H9 (cell line): ENCODE results near the gene SPRR2D. TPM values are rescaled to one million over a fixed set of nuclear protein-coding genes. Genes with fewer than 3 reads are reported as not detected.

Source experiments
- DNase-seq: peaks from one replicate; pipeline ENCODE4 v3.0.0-alpha.2; 2017
- H2AFZ ChIP-seq: one replicate; pipeline ENCODE4 v1.6.1; 2013; ENCODE audit warnings: mild to moderate bottlenecking, low read length, control low read depth, moderate library complexity
- H2AK5ac ChIP-seq: 2 replicates; pipeline ENCODE4 v1.6.1; 2013; ENCODE audit warnings: low read length, control low read depth, mixed read lengths; ENCODE audit not compliant: insufficient read length
- H2BK120ac ChIP-seq: one replicate; pipeline ENCODE4 v1.6.1; 2013; ENCODE audit warnings: low read depth, mild to moderate bottlenecking, low read length, control low read depth, inconsistent platforms; ENCODE audit not compliant: poor library complexity, severe bottlenecking
- H2BK12ac ChIP-seq: 2 replicates; pipeline ENCODE4 v1.6.1; 2013; ENCODE audit warnings: low read length, control low read depth, mixed read lengths, low read depth; ENCODE audit not compliant: insufficient read length
- H2BK15ac ChIP-seq: 2 replicates; pipeline ENCODE4 v1.6.1; 2013; ENCODE audit warnings: low read depth, low read length, control low read depth
- H2BK20ac ChIP-seq: one replicate; pipeline ENCODE4 v1.6.1; 2013; ENCODE audit warnings: low read depth, mild to moderate bottlenecking, low read length, control low read depth, inconsistent platforms; ENCODE audit not compliant: poor library complexity, severe bottlenecking
- H2BK5ac ChIP-seq: 2 replicates; pipeline ENCODE4 v1.6.1; 2013; ENCODE audit warnings: low read length, control low read depth, mixed read lengths; ENCODE audit not compliant: insufficient read length
- H3K14ac ChIP-seq: 2 replicates; pipeline ENCODE4 v1.6.1; 2013; ENCODE audit warnings: low read length, control low read depth; ENCODE audit not compliant: insufficient read depth
- H3K18ac ChIP-seq: 2 replicates; pipeline ENCODE4 v1.6.1; 2013; ENCODE audit warnings: low read depth, mild to moderate bottlenecking, mixed read lengths, low read length, control low read depth; ENCODE audit not compliant: insufficient read length
- H3K23ac ChIP-seq: 2 replicates; pipeline ENCODE4 v1.6.1; 2013; ENCODE audit warnings: low read length, control low read depth, mixed read lengths, low read depth; ENCODE audit not compliant: insufficient read length
- H3K23me2 ChIP-seq: 2 replicates; pipeline ENCODE4 v1.6.1; 2013; ENCODE audit warnings: low read depth, mild to moderate bottlenecking, mixed read lengths, low read length, control low read depth; ENCODE audit not compliant: insufficient read length, poor library complexity, severe bottlenecking
- H3K27ac ChIP-seq: 2 replicates; pipeline ENCODE4 v1.5.1; 2013; ENCODE audit warnings: low read length, control low read depth, mixed read lengths, low read depth; ENCODE audit not compliant: insufficient read length
- H3K27me3 ChIP-seq: 2 replicates; pipeline ENCODE4 v1.6.1; 2013; ENCODE audit warnings: low read length, control low read depth, inconsistent platforms; ENCODE audit not compliant: insufficient read depth
- H3K4ac ChIP-seq: 2 replicates; pipeline ENCODE4 v1.6.1; 2013; ENCODE audit warnings: low read depth, mild to moderate bottlenecking, control low read depth, inconsistent platforms, low read length, moderate library complexity
- H3K4me1 ChIP-seq: 2 replicates; pipeline ENCODE4 v1.6.1; 2013; ENCODE audit warnings: low read length, control low read depth, inconsistent platforms; ENCODE audit not compliant: insufficient read depth
- H3K4me2 ChIP-seq: 2 replicates; pipeline ENCODE4 v1.6.1; 2013; ENCODE audit warnings: low read length, control low read depth, mixed read lengths; ENCODE audit not compliant: insufficient read length, insufficient read depth
- H3K56ac ChIP-seq: 2 replicates; pipeline ENCODE4 v1.6.1; 2013; ENCODE audit warnings: low read depth, mild to moderate bottlenecking, mixed read lengths, low read length, control low read depth; ENCODE audit not compliant: insufficient read length
- H3K79me1 ChIP-seq: 2 replicates; pipeline ENCODE4 v1.6.1; 2013; ENCODE audit warnings: low read depth, mild to moderate bottlenecking, moderate library complexity, low read length, control low read depth, inconsistent platforms; ENCODE audit not compliant: insufficient read depth, poor library complexity, severe bottlenecking
- H3K79me2 ChIP-seq: 2 replicates; pipeline ENCODE4 v1.6.1; 2013; ENCODE audit warnings: low read length, control low read depth, inconsistent platforms; ENCODE audit not compliant: insufficient read depth
- H3K9ac ChIP-seq: 2 replicates; pipeline ENCODE4 v1.6.1; 2013; ENCODE audit warnings: low read length, control low read depth, mixed read lengths; ENCODE audit not compliant: insufficient read length; ENCODE audit errors: extremely low read depth
- H3K9me3 ChIP-seq: one replicate; pipeline ENCODE4 v1.6.1; 2013; ENCODE audit warnings: low read depth, low read length, inconsistent platforms; ENCODE audit not compliant: control insufficient read depth
- H3T11ph ChIP-seq: one replicate; pipeline ENCODE4 v1.6.1; 2013; ENCODE audit warnings: mild to moderate bottlenecking, low read length, control low read depth, inconsistent platforms
- H4K20me1 ChIP-seq: one replicate; pipeline ENCODE4 v1.6.1; 2013; ENCODE audit not compliant: control insufficient read depth, insufficient read length, insufficient read depth
- H4K5ac ChIP-seq: 2 replicates; pipeline ENCODE4 v1.6.1; 2013; ENCODE audit warnings: low read depth, mild to moderate bottlenecking, mixed read lengths, low read length, control low read depth; ENCODE audit not compliant: insufficient read length
- H4K8ac ChIP-seq: replicated peaks from 2 replicates; pipeline ENCODE4 v1.6.1; 2013; ENCODE audit warnings: low read length, control low read depth, mixed read lengths, low read depth; ENCODE audit not compliant: insufficient read length
- H4K91ac ChIP-seq: 2 replicates; pipeline ENCODE4 v1.6.1; 2013; ENCODE audit warnings: low read depth, mild to moderate bottlenecking, moderate library complexity, mixed read lengths, low read length, control low read depth; ENCODE audit not compliant: insufficient read length
- H3K27ac Mint-ChIP-seq, 3 experiments: 2 replicates in 2 of 3; 3 replicates in 1 of 3; pipeline ENCODE4 v1.8.0; 2020 to 2021; ENCODE audit warnings: mixed read lengths in 3 of 3, mild to moderate bottlenecking in 1 of 3, moderate library complexity in 1 of 3
- H3K27me3 Mint-ChIP-seq: 2 replicates; pipeline ENCODE4 v1.8.0; 2021; ENCODE audit warnings: low read depth, mild to moderate bottlenecking, moderate library complexity, mixed read lengths
- H3K36me3 Mint-ChIP-seq, 3 experiments: 2 replicates in 2 of 3; 3 replicates in 1 of 3; pipeline ENCODE4 v1.8.0; 2020 to 2021; ENCODE audit warnings: low read depth in 3 of 3, mixed read lengths in 3 of 3; ENCODE audit not compliant: insufficient read depth in 1 of 3
- H3K4me1 Mint-ChIP-seq, 2 experiments: 2 replicates each; pipeline ENCODE4 v1.8.0; 2020; ENCODE audit warnings: mixed read lengths in 2 of 2
- H3K4me3 Mint-ChIP-seq, 2 experiments: 2 replicates in 1 of 2; 3 replicates in 1 of 2; pipeline ENCODE4 v1.8.0; 2020 to 2021; ENCODE audit warnings: mild to moderate bottlenecking in 2 of 2, mixed read lengths in 2 of 2, moderate library complexity in 1 of 2
- H3K9me3 Mint-ChIP-seq, 2 experiments: 2 replicates in 1 of 2; 3 replicates in 1 of 2; pipeline ENCODE4 v1.8.0; 2020; ENCODE audit warnings: mild to moderate bottlenecking in 2 of 2, mixed read lengths in 2 of 2, moderate library complexity in 1 of 2
- WGBS: extraction: QIAGEN DNeasy Blood & Tissue Kit; methylation state at CpG from one replicate; pipeline ENCODE4 v1.1.7; 2013; ENCODE audit warnings: missing lambda C conversion rate, low lambda C conversion rate, mixed read lengths; ENCODE audit not compliant: insufficient read length; ENCODE audit errors: extremely low coverage; 5-methylcytosine and 5-hydroxymethylcytosine counted together
- total RNA-seq: library from RNA; stranded (reverse); gene quantifications from 2 replicates; pipeline ENCODE4 v1.2.1, GENCODE V29; 2021
- TF ChIP-seq, protein P1 (sequence below): fragments of 200-600 bp; sonication (generic); conservative IDR thresholded peaks from 3 replicates; pipeline ENCODE4 v1.8.0; 2021; ENCODE audit warnings: antibody characterized with exemption, mild to moderate bottlenecking

The SPRR2D gene
- total RNA-seq, 1 experiment from 2014 or later = not detected

DNA sequence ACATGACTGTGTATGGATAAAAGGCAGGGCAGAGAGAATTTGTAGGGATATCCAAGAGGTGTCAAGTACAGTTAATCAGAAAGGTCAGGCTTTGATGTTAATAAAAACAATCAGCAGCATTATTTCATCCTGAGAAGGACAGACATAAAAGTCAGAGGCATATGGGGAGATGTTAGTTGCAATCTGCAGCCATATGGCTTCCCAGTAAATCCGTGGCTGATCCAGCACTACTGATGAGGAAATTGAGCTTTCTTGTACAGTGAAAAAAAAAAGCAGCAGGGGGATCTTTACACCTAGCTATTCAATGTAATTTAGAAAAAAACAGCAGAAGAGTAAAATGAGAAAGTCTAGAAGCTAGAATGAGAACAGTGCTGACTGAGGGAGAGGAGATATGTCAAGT, 12.2 kb downstream of the SPRR2D start:
- Histone ChIP-seq H3K56ac (no peak overlapping the region), H3K9ac (no peak overlapping the region), H2BK12ac (no peak overlapping the region), H4K5ac (no peak overlapping the region), H3K4me1 (peaks cover 3% of the 10 kb centered on the region; the same call in 1 of the 2 replicates), H3K27me3 (no peaks in the 10 kb centered on the region), H4K20me1 (no peaks in the 10 kb centered on the region), H3K79me2 (no peaks in the 10 kb centered on the region), H3K18ac (no peak overlapping the region), H2BK20ac (no peak overlapping the region), H3K9me3 (no peaks in the 10 kb centered on the region), H3K79me1 (no peaks in the 10 kb centered on the region), H3K23ac (no peak overlapping the region), H3K4ac (no peak overlapping the region), H3K23me2 (no peaks in the 10 kb centered on the region), H2AK5ac (no peak overlapping the region), H2BK15ac (no peak overlapping the region), H3K27ac (no peak overlapping the region), H4K8ac (no peak overlapping the region), H2AFZ (no peak overlapping the region), H3K4me2 (no peak overlapping the region), H2BK120ac (no peak overlapping the region), H3T11ph (no peak overlapping the region), H2BK5ac (no peak overlapping the region), H3K14ac (no peak overlapping the region), H4K91ac (no peak overlapping the region)
- Mint-ChIP-seq H3K4me1 (peaks cover 3 to 17% of the 10 kb centered on the region in 2 experiments; a peak in 3 of 4 replicates), H3K9me3 (no peaks in the 10 kb centered on the region; a peak in 2 of 5 replicates), H3K36me3 (no peaks in the 10 kb centered on the region; a peak in 1 of 7 replicates), H3K27ac (no peak overlapping the region), H3K4me3 (no peak overlapping the region), H3K27me3 (no peaks in the 10 kb centered on the region)
- TF ChIP-seq, protein P1, sequence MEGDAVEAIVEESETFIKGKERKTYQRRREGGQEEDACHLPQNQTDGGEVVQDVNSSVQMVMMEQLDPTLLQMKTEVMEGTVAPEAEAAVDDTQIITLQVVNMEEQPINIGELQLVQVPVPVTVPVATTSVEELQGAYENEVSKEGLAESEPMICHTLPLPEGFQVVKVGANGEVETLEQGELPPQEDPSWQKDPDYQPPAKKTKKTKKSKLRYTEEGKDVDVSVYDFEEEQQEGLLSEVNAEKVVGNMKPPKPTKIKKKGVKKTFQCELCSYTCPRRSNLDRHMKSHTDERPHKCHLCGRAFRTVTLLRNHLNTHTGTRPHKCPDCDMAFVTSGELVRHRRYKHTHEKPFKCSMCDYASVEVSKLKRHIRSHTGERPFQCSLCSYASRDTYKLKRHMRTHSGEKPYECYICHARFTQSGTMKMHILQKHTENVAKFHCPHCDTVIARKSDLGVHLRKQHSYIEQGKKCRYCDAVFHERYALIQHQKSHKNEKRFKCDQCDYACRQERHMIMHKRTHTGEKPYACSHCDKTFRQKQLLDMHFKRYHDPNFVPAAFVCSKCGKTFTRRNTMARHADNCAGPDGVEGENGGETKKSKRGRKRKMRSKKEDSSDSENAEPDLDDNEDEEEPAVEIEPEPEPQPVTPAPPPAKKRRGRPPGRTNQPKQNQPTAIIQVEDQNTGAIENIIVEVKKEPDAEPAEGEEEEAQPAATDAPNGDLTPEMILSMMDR = no peak
- no CpG with 5 or more reads among the region's 1 CpG for WGBS
- DNase-seq = no peak
